SK-N-MC (cell line): ENCODE measurements around the gene MYLIP.

ENCODE experiments used
- EZH2 ChIP-seq: fragments of 200-600 bp; sonication (generic); IDR thresholded peaks from one replicate; pipeline ENCODE4 v1.6.1; 2017; ENCODE audit warnings: antibody characterized with exemption
- POLR2AphosphoS5 ChIP-seq: IDR thresholded peaks from 2 replicates; pipeline ENCODE4 v1.6.1; 2012; ENCODE audit warnings: mild to moderate bottlenecking, low read depth, low read length, borderline replicate concordance

- TF ChIP-seq EZH2 (no peak), POLR2AphosphoS5 (no peak)
Measured at GRCh38 chr6:16081326-16081725, 47.6 kb upstream of the MYLIP start.
